GM13977 (cell line): Measurements from ENCODE around the gene VGF.
"Not testable (repeated sequence)": the region's sequence is repeated elsewhere in the genome, so short reads cannot be mapped to it uniquely, and the experiment has no call there.

Source experiments
- DNase-seq: peaks from one replicate; pipeline ENCODE4 v3.0.0; 2012; ENCODE audit warnings: low spot score
- CTCF ChIP-seq: IDR thresholded peaks from 2 replicates; pipeline ENCODE4 v1.5.1; 2012; ENCODE audit warnings: mild to moderate bottlenecking, control low read depth; ENCODE audit not compliant: insufficient read depth; ENCODE audit errors: extremely low read depth, missing control alignments
- in situ Hi-C: fragments of 300-500 bp; cut with MboI; formaldehyde crosslinking; loops from one replicate; pipeline ENCODE4 v1.12.0; 2022; ENCODE audit warnings: low sequenced_read_pairs, low pct_unique_long_range_greater_than_20kb, mixed read lengths, inconsistent platforms; ENCODE audit not compliant: unreplicated experiment

Gene VGF

DNA sequence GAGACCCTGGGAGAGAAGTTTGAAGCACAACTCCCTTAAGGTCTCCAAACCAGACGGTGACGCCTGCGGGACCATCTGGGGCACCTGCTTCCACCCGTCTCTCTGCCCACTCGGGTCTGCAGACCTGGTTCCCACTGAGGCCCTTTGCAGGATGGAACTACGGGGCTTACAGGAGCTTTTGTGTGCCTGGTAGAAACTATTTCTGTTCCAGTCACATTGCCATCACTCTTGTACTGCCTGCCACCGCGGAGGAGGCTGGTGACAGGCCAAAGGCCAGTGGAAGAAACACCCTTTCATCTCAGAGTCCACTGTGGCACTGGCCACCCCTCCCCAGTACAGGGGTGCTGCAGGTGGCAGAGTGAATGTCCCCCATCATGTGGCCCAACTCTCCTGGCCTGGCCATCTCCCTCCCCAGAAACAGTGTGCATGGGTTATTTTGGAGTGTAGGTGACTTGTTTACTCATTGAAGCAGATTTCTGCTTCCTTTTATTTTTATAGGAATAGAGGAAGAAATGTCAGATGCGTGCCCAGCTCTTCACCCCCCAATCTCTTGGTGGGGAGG is 27.6 kb downstream of the VGF start:
- in situ Hi-C loops, result no loop called here
- no peak for DNase-seq
- TF ChIP-seq CTCF, result no peak

GRCh38 chr7:101134399-101134980 is 30.9 kb downstream of the VGF start:
- no peak for TF ChIP-seq CTCF
- DNase-seq, result no peak
- in situ Hi-C loops, result no loop called here

DNA sequence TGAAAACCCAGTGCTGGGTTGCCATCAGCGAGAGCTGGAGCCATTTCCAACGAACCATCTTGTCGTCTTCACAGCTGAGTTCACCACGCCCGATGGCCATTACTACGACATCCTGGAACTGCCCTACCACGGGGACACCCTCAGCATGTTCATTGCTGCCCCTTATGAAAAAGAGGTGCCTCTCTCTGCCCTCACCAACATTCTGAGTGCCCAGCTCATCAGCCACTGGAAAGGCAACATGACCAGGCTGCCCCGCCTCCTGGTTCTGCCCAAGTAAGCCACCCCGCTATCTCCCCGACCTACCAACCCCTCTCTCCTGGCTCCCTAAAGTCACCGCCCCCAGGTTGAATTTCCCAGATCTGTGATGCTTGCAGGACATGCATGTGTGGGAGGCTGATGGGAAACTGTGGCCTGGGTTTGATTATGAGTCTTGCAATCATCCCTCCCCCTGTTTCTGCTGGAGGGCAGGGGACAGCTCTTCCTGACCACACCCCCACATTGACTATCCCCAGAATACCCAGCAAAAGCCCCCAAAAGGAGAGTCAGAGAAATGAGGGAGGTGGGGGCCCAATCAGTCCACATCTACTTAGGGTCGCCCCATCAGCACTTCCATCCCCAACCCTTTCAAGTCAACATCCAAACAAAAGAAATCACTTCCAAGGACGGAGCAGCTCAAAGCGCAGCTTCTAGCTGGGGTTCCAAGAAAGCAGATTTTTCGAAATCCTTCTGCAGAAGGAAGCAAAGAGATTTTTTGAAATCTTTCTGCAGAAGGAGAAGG is 31.6 kb downstream of the VGF start:
- TF ChIP-seq CTCF, result no peak
- in situ Hi-C loops, result no loop called here
- DNase-seq, result no peak

- DNase-seq, in situ Hi-C loops: not testable (repeated sequence)
Measured at GRCh38 chr7:101132626-101133600, 32.5 kb downstream of the VGF start.

- no peak for DNase-seq
- in situ Hi-C loops, result no loop called here
- TF ChIP-seq CTCF, result no peak
Measured at GRCh38 chr7:101129603-101130117, 35.7 kb downstream of the VGF start.

DNA sequence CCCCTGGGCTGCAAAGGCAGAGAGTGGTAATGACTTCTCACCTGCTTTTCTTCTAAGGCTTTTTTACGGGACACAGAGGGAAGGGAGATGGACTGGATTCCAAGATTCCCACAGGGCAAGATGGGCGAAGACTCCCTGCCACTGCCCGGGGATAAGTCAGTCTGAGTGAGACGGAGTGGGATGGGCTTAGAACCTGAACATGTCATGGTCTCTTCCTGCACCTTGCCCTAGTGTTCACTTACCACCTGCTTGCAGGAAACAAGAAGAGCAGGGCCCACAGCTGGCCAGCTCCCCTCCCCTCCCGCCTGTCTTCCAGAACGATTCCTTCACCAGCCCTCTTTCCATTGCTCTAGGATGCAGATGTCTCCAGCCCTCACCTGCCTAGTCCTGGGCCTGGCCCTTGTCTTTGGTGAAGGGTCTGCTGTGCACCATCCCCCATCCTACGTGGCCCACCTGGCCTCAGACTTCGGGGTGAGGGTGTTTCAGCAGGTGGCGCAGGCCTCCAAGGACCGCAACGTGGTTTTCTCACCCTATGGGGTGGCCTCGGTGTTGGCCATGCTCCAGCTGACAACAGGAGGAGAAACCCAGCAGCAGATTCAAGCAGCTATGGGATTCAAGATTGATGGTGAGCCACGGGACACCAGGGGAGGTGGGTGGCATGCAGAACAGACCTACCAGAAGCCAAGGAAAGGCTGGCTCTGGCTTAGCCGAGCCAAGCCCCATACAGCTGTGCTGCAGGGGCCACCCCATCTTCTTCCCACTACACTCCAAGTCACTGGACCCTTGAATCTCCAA is 37.1 kb downstream of the VGF start:
- TF ChIP-seq CTCF, result no peak
- in situ Hi-C loops, result no loop called here
- no peak for DNase-seq
